OCI-LY1 (cell line): ENCODE data around the gene LRFN3.

Experiments used
- EZH2 ChIP-seq: fragments of 200-600 bp; sonication (generic), shearing (Covaris generic); IDR thresholded peaks from 2 replicates; pipeline ENCODE4 v1.8.0; 2017; ENCODE audit warnings: borderline replicate concordance, mixed run types, mild to moderate bottlenecking, antibody characterized with exemption, low read length, moderate library complexity, mixed read lengths
- TF ChIP-seq, protein P1 (sequence below): fragments of 200-600 bp; sonication (generic), shearing (Covaris generic); IDR thresholded peaks from 2 replicates; pipeline ENCODE4 v1.5.1; 2017; ENCODE audit warnings: mild to moderate bottlenecking, antibody characterized with exemption, low read length, moderate library complexity, mixed read lengths

DNA sequence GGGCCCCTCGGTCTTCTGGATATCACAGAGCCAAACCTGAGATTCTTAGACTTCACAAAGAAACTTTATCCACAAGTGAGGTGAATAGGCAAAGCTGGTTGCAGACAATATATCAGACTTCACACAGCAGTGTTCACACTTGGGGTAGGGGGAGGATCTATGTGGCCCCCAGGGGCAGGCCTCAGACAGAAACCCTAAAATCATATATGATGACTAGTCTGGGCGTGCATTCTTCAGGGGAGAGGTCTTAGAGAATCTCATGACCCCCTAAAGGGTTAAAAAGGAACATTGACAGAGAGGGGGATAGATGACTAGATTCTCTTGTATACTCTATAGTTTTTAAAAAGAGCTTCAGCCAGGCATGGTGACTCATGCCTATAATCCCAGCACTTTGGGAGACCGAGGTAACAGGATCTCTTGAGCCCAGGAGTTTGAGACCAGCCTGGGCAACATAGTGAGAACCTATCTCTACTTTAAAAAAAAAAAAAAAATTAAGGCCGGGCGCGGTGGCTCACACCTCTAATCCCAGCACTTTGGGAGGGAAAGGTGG is 30.9 kb upstream of the LRFN3 start:
- TF ChIP-seq EZH2, result no peak
- TF ChIP-seq, protein P1, sequence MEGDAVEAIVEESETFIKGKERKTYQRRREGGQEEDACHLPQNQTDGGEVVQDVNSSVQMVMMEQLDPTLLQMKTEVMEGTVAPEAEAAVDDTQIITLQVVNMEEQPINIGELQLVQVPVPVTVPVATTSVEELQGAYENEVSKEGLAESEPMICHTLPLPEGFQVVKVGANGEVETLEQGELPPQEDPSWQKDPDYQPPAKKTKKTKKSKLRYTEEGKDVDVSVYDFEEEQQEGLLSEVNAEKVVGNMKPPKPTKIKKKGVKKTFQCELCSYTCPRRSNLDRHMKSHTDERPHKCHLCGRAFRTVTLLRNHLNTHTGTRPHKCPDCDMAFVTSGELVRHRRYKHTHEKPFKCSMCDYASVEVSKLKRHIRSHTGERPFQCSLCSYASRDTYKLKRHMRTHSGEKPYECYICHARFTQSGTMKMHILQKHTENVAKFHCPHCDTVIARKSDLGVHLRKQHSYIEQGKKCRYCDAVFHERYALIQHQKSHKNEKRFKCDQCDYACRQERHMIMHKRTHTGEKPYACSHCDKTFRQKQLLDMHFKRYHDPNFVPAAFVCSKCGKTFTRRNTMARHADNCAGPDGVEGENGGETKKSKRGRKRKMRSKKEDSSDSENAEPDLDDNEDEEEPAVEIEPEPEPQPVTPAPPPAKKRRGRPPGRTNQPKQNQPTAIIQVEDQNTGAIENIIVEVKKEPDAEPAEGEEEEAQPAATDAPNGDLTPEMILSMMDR, result no peak
